Measurements from ENCODE around the gene RAB24.
"Not testable (repeated sequence)": the region's sequence is repeated elsewhere in the genome, so short reads cannot be mapped to it uniquely, and the experiment has no call there.

The RAB24 gene

DNA sequence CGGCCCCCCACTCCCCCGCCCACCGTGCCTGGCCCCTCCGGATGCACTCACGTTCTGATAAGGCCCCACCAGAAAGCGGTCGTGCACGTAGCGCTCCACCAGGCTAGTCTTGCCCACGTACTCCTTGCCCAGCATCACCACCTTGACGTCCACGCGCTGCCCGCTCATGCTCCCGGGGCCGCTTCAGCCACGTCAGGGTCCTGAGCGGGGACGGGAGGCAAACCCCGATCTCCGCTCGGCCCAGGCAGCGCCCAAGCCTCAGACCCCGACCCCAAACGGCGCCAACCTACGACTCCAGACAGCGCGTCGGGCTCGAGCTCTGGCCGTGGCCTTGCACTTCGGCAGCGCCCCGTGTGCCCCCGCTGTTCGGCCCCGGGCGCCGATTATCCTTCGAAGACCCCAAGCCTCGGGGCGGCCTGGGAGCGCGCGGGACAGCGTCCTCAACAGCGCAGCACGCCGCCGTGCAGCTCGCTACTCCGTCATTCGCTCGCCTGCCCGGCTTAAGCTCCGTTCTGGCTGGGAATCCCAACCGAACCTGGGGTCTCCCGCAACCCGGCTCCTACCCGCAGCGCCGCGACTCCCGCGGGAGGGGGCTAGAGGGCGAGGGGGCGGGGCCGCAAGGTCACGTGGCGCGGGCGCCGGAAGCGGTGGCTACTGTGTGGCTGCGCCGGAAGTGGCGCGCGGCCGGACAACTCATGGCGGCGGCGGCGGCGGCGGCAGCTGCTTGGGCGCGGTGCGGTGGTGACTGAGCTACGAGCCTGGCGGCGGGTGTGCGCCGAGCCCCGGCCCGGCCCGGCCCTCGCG, at the start of gene RAB24, which contains the start of gene PRELID1:
Gene RAB24, minus strand, starts transcription at position 599 of the 804 bp plus-strand sequence. Its CDS starts 431 bp downstream, at position 168.
Gene PRELID1, plus strand, starts transcription at position 679 of the 804 bp plus-strand sequence. CDS start 187 bp downstream, outside the sequence.
- peak; percentile 86 to 88 for DNase-seq (ENCODE audit: low read depth in 2 of 2)

DNA sequence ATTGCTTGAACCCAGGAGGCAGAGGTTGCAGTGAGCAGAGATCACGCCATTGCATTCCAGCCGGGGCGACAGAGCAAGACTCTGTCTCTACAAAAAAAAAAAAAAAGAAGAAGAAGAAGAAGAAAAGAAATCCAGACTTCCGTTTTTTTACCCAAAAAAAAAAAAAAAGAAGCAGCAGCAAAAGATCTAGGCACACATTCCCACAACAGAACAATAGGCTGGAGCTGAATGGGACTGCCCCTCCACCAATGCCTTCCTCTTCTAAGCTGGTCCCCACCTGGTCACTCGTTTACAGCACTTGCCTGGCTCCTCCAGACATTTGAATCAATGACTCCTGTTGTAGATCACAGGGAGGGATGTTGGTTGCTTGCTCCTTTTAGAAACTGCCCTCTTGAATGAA, 49.6 kb upstream of the RAB24 start:
- no peak for DNase-seq (ENCODE audit: low read depth in 2 of 2)

DNA sequence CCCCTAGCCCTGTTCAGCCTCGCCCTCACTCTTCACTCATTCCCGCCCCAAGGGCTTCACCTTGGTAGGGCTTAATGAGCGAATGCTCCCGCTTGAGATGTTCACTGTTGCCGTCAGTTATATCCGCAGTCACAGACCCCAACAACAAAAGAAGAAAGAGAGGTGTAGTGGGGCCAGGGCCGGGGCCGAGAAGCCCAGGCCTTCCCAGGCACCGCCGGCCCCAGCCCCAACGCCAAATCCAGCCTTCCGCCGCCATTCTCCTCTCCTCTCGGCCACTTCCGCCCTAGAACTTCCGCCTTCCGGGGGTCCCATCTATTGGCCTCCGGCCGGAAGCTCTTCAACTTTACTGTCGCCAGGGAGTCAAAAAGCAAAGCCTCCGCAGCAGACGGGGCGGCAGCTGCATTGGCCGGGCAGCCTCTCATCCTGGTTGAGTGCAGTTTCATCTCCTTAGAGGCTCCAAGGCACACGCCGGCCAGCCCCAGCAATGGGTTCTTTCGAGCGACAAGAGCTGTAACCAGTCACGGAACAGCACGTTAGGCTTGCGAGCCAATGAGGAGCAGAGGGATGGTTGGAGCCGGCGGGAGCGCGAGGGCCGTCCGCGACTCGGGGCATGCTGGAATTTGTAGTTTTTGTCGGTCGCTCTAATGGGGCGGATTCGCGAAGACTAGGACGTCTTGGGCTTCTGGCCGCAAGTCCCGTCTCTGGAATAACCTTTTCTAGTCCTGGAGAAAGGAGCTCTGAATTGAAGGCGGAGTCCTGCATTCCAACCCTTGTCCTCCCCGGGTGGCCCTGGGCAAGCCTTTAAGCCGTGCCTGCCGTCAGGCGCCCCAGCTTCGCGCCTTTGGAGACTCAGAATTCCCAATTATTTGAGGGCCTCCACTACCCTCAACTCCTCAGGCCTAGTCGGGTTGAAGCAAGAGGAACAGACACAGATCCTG, 48.1 kb upstream of the RAB24 start, which contains the start of gene LMAN2:
Gene LMAN2, minus strand, starts transcription at position 277 of the 938 bp plus-strand sequence. Its CDS starts 21 bp downstream, at position 256.
- DNase-seq (ENCODE audit: low read depth in 2 of 2): peak; percentile 84 to 87

DNA sequence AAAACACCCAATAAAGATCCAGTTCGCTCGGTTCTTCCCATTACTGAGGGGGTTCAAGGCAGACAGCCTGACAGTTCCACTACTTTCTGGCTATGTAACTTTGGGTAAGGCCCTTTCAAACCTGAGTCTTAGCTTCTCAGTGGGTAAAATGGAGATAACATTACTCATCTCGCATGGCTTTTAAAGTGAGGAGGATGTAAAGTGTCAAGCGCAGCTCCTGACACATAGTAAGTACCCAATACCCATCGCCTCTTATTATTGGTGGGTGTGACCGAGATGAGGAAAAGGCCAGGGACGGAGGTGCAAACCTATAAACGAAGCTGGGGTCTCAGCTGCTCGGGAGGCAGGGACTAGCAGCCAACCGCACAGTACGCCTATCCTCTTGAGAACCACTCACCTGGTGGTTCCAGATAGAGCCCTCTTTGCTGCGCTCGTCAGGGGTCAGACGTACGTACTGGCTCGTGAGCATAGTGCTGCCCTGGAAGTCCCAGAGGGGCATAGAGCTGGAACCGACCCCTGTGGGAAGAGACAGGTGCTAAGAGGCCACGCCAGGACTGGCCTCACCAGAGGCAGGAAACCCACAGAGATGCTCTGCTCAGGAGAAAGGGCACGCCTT, 47.4 kb upstream of the RAB24 start:
- no peak for DNase-seq (ENCODE audit: low read depth in 2 of 2)

DNA sequence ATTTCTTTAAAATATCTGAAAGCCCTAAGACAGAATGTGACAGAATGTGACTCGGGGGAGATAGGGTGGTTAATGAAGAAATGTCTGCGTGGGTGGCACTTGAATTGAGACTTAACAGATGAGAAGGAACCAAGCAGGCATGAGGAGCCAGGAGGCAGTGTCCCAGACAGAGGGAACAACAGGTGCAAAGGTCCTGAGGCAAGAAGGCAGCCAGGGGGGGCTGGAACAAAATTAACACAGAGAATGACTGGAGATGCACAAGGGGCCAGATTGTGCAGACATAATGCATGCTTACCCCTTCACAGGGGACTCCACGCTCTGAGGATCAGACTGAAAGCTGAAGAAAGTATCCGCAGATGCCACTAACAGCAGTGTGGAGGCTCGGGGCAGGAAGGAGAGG, 46.2 kb upstream of the RAB24 start:
- no peak for DNase-seq (ENCODE audit: low read depth in 2 of 2)

DNA sequence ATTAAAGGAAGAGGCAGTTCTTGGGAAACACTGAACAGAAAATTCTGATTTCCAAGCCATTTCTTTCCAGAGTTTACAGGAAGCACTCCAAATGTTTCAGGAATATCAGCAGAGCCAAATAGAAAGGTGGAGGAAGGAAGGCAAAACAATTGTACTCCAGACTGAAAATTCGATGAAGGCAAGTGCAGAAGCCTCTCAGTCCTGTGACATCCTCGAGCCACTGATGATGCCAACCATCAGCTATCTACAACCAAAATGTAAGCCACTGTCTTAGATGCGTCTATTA, 45.8 kb upstream of the RAB24 start:
- DNase-seq (ENCODE audit: low read depth in 2 of 2): no peak

DNA sequence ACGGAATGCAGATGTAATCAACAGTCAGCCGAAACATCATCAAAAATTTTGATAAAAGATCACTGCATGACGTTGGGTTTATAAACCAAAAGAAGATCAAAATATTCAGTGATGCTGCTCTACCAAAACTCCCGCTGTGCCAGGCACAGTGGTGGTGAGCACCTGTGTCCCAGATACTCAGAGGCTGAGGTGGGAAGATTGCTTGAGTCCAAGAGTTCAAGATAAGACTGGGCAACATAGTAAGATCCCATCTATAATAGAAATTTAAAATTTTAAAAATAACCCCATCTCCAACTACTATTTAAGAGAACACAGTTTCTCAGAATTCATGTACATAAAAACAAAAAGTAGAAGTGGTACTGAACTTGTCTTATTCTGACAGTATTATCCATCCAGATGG, 44.2 kb upstream of the RAB24 start:
- DNase-seq (ENCODE audit: low read depth in 2 of 2): no peak

DNA sequence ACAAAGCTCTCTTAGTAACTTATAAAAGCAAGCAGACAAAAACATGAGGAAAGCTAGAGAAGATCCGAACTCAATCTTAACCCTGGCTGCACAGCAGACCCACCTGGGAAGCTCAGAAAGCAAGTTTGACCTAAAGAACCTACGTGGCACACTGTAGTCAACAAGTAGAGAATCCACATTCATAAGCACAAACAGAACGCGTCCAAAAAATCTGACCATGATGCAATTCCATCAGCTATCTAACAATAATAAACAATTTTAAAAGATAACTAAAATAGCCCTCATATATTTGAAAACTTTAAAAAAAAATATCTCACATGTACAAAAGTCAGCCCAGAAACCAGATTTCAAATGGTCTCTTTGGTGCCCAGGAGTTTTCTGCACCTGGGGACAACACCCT, 43.3 kb upstream of the RAB24 start:
- no peak for DNase-seq (ENCODE audit: low read depth in 2 of 2)

DNA sequence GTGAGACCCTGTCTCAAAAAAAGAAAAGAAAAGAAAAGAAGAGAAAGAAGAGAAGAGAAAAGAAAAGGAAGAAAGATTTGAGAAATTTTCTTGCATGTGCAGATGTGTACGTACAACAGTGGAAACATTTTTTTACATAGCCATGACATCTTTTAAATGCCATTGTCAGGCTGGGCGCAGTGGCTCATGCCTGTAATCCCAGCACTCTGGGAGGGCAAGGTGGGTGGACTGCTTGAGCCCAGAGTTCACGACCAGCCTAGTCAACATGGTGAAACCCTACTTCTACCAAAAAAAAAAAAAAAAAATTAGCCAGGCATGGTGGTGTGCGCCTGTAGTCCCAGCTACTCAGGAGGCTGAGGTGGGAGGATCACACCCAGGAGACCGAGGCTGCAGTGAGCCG, 41.4 kb upstream of the RAB24 start:
- no peak for DNase-seq (ENCODE audit: low read depth in 2 of 2)

DNA sequence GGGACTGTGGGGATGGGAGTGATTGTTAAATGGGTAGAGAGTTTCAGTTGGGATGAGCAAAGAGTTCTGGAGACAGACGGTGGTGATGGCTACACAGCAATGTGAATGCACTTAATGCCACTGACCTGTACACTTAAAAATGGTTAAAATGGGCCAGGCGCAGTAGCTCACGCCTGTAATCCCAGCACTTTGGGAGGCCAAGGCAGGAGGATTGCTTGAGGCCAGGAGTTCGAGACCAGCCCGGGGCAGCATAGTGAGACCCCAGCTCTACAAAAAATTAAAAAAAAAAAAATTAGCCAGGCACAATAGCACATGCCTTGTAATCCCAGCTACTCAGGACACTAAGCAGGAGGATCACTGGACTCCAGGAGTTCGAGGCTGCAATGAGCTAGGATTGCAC, 40.3 kb upstream of the RAB24 start:
- DNase-seq (ENCODE audit: low read depth in 2 of 2): no peak

DNA sequence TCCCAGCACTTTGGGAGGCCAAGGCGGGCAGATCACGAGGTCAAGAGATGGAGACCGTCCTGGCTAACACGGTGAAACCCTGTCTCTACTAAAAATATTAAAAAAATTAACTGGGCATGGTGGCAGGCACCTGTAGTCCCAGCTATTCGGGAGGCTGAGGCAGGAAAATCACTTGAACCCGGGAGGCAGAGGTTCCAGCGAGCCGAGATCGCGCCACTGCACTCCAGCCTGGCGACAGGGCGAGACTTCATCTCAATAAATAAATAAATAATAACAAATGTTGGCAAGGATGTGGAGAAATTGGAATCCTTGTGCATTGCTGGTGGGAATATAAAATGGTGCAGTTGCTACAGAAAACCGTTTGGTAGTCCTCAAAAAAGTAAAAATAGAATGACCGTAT, 39.5 kb upstream of the RAB24 start:
- DNase-seq (ENCODE audit: low read depth in 2 of 2): not testable (repeated sequence)

DNA sequence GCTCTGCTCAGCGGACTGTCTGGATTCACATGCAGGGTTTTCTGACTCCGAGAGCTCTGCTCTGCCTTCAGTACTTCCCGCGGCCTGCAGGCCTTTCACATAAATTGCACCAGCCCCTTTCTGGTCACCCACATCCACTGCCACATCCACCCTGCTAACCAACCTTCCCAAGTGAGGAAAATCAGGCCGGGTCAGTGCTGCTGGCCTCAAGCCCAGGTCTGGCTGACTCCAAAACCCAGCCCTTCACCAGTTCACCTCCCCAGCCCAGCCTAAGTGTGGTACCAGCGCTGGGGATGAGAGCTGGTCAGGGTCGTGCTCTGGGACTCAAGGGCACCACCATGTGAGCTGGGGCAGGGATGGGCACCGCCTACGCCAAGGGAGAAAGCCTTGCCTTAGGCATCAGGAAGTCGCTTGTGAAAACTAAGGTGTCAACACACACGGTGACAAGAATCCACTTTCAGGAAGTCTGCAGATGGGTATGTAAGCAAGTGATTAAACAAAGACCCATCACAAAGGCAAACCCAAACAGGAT, 35.7 kb upstream of the RAB24 start:
- DNase-seq (ENCODE audit: low read depth in 2 of 2): no peak

DNA sequence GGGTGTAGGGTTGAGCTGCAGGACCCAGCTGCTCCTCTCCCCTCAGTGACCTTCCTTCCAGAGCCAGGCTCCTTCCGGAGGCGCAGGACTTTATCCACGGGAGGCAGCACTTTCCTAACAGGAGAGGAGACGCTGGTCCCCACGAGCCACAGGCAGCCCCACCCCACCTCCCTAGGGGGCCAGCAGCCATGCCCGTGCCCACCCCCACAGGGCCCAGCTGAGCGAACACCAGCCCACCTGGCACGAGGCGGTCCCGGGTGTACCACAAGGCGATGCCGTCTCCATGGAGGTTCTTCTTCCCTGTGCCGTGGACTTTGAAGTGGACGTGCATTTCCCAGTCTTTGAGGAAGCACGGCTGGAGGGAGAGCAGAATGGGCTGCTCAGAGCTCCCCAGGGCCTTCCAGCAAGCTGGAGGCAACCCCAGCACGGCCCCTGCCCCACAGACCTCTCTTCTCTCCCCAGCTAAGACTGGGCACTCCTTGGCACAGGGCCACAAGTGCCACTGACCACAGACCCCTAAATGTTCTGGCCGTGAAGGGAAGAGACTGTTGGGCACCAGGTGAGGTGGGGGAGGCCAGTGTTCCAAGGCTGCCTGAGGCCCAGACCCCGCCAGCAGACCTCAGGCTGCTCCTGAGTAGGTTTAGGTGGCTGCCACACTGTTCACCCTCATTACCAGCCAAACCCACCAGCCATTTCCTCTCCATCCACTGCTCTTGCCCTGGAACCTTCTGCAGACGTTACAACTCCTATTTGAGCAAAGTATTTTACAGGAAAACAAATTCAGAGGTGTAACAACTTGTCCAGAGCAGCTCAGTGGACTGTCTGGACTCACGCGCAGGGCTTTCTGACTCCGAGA, 35.0 kb upstream of the RAB24 start:
- no peak for DNase-seq (ENCODE audit: low read depth in 2 of 2)

DNA sequence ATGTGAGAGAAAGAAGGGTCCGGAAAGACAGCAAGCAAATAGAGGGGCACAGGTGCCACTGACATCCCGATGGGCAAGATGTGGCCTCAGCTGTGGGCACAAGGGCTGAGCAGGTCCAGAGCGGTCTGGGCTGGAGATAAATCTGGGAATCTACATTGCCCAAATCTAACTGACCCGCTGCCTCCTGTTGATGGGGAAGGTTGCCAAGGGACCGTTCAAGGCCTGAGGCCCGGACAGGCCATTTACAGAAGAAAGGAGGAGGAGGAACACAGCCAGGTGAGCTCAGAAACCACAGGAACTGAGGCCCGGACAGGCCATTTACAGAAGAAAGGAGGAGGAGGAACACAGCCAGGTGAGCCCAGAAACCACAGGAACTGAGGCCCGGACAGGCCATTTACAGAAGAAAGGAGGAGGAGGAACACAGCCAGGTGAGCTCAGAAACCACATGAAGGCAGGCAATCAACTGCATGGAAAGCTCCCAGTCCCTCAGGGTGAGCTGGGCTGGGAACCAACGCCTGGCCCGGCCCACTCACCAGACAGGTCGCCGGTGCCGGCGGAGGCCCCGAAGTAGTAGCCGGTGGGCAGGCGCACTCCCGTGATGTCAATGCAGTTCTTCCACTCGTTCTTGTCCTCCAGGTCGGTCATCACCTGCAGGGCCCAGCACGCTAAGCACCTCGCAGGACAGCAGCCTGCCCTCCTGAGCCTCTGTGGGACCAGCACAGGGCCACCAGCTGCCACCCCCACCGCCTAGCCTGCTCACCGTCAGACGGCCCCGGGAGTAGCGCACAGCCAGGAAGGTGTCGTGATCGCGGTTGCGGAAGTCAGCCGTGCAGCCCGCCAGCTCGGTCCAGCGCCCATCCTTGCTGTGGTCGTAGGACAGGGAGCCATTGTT, 33.3 kb upstream of the RAB24 start:
- DNase-seq (ENCODE audit: low read depth in 2 of 2): no peak

DNA sequence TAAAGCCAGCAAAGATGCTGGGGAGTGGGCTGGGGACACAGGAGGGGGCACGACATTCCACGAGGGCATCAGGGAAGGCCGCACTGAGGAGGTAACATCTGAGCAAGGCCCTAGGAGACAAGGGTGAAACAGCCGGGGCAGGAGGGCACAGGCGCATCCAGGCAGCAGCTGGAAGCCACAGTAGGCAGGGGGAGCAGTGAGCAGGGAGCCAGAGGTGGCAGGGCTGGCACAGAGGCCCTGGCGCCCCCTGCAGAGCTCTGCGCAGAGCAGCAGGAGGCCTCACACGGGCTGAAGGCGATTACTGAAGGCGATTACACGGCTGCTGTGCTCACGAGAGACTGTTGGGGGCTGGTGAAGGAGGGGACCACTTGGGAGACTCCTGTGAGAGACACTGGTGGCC, 32.6 kb upstream of the RAB24 start:
- no peak for DNase-seq (ENCODE audit: low read depth in 2 of 2)

DNA sequence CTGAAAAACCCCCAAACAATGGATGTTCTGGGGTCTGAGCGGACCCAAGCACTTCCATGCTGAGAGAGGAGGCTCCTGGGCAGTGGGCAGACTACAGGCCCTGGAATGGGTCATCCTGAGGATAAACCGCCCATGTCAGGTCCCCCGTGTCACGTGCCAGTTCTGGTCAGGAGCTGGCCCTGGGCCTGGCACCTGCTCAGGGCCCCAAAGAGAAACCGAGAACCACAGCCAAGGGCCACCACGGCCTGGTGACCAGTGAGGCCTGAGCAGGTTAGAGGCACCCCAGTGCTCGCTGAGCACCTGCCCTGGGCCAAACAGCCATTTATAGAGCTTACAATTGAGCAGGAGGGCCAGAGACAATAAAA, 32.2 kb upstream of the RAB24 start:
- DNase-seq (ENCODE audit: low read depth in 2 of 2): no peak

DNA sequence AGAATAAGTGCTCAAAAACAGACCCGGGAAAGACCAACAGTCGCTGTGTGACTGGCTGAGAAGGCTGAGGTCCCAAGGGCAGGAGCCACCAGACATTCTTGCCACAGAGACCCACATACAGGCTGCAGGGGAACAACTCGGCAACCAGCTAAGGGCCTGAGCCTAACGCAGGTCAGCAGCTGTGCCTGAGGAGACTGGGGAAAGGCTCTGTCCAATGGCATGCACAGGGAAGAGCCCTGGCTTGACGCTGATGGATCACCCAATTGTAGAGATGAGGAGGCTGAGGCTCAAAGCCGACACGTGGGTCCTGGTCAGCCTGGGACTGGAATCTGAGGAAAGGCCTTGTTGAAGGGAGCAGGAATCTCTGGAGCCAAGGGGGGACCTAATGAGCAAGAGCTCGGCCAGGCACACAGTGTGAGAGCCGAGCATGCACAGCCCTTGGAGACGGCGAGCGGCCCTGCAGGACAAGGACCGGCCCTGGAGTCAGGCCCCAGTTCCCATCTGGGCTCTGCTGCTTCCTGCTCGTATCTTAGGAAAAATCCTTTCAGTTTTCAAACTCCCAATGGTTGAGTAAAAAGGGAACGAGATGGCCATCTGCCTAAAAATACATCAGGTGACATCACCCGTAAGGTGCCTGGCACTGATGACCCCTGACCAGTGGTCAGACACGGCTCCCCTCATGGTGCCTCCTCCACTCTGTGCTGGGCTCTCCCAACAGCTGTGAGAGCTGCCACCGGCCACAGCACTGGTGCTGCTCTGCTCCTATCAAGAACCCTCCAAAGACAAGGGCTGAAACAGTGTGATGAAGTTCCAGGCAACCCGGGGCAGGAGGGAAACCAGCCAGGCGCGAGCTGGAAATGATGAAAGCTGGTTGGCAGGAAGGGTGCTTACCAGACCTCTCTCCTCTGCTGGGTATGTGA, 31.5 kb upstream of the RAB24 start:
- DNase-seq (ENCODE audit: low read depth in 2 of 2): no peak

DNA sequence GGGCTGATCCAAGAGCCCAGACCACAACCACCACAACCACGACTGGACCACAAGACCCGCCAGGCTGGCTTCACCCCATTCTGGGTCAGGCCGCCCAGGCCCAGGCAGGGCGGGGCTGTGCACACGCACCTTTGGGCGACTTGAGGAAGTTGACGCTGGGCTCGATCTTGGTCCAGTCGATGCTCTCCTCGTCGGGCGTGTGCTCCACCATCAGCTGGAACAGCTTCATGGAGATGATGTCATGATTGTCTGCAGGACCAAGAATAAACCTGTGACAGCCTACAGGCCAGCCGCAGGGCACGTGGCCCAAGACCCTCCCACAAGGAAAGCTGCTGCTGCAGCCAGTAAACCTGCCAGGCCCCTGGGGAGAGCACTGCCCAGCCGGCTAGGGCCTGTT, 30.6 kb upstream of the RAB24 start:
- DNase-seq (ENCODE audit: low read depth in 2 of 2): no peak
